Measurements from ENCODE around the gene SPAG16.
A peak's percentile ranks its signal among the peaks of the same experiment; 100 is the strongest.

DNA sequence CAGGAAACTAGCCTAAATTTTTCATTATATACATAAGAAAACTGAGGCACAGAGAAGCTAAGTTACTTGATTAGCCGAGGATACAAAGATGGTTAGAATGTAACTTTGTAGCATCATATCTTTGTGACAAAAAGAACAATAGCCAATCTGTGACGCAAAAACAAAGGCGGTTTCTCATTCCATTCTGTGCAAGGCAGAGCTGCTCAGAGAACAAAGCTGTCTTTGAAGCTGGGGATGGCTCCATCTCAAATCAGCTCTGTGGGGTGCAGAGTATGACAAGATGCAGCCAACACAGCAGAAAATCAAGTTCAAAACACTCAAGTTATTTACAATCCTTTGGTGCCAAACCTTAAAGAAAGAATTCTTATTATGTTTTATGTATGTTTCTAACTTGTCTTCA, 1044.7 kb downstream of the SPAG16 start:
- TF ChIP-seq, protein P1, sequence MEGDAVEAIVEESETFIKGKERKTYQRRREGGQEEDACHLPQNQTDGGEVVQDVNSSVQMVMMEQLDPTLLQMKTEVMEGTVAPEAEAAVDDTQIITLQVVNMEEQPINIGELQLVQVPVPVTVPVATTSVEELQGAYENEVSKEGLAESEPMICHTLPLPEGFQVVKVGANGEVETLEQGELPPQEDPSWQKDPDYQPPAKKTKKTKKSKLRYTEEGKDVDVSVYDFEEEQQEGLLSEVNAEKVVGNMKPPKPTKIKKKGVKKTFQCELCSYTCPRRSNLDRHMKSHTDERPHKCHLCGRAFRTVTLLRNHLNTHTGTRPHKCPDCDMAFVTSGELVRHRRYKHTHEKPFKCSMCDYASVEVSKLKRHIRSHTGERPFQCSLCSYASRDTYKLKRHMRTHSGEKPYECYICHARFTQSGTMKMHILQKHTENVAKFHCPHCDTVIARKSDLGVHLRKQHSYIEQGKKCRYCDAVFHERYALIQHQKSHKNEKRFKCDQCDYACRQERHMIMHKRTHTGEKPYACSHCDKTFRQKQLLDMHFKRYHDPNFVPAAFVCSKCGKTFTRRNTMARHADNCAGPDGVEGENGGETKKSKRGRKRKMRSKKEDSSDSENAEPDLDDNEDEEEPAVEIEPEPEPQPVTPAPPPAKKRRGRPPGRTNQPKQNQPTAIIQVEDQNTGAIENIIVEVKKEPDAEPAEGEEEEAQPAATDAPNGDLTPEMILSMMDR (IDR thresholded peaks at IDR 0.05), result no peak
- TF ChIP-seq POLR2A (IDR thresholded peaks at IDR 0.05), result no peak
- peak in 1 of 2 donors; percentile 17 for TF ChIP-seq EP300 (IDR thresholded peaks at IDR 0.05)

All from tibial nerve (tissue), 4 donors.